ENCODE measurements around the gene EDN3.

The EDN3 gene

DNA sequence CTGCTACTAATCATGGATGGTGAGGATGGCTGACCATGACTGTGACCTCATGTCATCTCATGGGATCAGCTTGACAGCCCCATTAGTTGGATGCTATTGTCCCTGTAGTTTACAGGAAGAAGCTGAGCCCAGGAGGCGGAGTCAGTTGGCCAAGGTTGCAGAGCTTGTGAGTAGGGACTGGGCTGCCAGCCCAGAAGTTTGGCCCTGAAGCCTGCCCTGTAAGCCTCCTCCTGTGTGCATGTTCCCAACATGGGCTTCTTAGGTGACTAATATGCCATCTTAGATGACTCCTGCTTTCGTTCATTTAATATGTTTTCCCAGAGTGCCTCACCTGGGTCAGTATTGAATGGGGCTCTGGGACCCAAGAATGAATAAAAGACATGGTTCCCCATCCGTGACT lies 6.9 kb downstream of the EDN3 start:
- no peak for DNase-seq (ENCODE audit: low read depth in 1 of 2, low spot score in 1 of 2)

DNA sequence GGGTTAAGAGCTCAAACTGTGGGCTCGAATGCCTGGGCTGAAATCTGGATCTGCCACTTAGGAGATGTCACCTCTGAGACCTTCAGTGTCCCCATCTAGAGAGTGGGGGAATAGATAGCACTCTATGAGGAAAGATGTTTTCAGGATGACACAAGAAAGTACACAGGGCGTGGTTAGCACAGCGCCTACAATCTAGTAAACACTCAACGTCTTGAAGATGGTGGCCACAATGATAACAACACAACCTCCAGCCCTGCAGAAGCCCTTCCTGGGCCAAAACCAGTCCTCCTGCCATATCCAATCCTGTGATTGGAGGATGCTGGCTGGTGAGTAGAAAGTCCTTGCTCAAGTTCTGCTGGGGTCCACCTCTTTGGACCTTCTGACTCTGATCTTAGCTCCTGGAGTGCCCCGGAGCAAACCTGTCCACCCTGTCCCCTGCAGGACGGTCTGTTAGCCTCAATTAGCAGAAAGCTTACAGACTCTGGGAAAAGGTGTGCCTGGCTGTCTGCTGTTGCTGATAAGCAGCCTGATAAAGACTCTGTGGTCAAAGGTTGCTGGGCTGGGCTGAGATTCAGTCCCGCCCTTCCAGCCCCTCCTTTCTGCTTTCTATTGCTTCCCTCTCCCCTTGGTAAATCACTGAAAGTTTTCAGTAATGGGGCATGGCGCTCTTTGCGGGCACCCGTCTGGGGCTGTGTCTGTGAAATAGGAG lies 8.2 kb downstream of the EDN3 start:
- DNase-seq (ENCODE audit: low read depth in 1 of 2, low spot score in 1 of 2) = no peak

DNA sequence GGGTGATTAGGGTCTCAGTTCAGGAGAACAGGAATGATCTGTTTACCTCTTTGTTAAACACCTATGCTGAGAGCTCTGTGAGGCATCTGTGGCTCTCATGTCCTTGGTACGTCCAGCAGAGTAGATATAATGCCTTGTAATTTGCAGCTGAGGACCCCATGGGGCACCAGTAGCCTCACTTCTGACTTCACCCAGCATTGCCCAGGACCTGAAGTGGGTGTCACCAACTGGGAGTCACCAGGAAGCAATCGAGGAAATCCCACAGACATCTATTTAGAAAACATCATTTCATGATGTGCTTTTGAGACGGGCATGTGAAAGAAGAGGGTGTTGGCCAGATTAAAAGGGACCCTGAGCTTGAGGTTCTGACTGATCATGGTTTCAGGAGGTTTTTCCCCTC lies 8.8 kb downstream of the EDN3 start:
- no peak for DNase-seq (ENCODE audit: low read depth in 1 of 2, low spot score in 1 of 2)

DNA sequence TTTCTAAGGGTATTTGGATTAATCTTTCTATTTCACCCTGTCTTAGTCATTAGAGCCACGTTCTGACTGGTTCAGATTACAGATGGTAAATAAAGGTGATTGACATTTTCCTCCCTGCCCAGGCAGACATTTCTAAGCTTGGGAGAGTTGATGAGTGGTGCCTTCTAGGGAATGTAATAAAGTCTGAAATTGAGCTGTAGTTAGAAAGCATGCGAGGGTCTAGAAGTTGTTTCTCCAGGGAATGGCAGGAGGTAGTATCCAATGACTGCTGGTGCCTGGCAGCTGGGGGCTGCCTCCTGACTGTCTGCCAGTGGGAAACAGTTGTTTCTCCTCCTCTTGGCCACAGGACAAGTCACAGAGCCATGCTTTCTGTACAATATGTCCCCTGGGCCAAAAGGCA lies 14.6 kb downstream of the EDN3 start:
- no peak for DNase-seq (ENCODE audit: low read depth in 1 of 2, low spot score in 1 of 2)

DNA sequence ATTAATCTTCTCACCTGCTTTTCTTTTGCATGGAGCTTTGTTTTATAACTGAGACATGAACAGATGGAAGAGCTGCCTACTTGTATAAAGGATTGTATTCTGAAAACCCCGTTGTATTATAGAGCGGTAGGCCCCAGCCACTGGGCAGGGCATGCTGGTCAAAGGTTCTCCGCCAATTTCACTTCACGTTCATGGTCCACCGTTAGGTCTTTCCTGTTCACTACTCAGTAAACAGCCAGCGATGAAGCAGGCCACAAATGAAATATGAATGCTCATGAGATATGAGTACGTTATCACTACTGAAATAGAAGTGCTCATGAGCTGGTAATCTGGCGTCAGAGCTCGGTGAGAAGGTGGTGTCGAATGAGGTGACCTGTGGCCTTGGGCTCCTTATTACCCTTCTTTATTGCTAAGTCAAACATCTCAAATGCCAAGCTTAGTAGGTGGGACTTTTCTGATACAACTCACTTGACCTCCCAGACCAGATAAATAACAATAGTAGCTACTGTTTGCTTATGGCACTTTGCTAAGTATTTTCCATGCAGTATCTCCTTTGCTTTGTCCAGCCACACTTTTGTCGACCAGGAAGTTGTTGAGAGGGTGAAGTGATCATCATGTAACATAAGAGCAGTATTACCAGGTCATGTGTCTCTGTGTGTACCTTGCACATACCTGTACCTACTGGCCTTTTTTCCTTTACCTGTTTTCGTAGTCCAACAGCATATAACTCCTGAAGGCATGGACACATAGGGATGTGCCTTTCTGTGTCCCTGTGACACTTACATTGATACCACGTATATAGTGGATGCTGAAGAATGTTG lies 16.7 kb downstream of the EDN3 start:
- no peak for DNase-seq (ENCODE audit: low read depth in 1 of 2, low spot score in 1 of 2)

DNA sequence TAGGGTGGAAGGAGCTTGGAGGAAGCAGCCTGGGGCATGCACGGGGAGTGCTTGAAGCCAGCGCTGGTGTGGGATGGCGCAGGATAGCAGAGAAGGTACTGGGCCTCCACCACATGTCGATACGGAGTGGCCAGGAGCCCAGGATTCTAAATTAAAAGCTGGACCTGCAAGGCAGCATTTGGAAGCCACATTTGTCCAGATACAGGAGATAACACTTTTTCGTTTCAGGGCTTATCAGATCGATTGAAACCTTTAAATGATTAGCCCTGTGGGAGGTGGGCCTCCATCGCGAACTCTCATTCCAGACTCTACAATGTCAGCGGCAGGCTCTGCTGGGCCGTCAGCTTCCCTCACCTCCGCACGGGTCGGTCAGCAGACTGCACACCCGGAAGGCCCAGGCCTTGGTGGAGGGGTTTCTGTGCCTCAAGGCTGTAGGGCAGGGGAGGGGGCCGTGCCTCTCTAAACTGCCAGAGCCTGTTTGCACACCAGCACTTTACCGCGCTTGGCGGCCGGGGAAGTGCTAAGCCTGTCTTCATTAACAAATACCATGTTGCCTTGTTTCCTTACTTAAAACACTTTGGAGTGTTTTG lies 17.9 kb downstream of the EDN3 start:
- no peak for DNase-seq (ENCODE audit: low read depth in 1 of 2, low spot score in 1 of 2)

DNA sequence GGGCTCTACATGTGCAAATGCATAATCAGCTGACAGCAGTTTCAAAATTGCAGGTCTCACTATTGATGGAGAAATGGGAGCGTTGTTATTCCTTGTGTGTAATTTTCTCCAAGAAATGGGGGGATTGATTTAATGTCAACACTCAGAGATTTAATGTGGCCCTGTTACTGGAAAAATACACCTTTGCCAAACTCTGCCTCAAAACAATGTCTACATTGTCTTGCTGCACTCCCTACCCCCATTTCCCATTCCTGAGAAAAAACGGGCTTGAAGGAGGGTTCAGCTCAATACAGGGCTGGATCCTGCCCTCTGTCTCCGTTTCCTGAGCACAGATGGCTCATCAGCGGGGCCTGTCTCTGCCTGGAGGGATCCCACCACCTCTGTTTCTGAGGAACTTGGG lies 18.4 kb downstream of the EDN3 start:
- no peak for DNase-seq (ENCODE audit: low read depth in 1 of 2, low spot score in 1 of 2)

DNA sequence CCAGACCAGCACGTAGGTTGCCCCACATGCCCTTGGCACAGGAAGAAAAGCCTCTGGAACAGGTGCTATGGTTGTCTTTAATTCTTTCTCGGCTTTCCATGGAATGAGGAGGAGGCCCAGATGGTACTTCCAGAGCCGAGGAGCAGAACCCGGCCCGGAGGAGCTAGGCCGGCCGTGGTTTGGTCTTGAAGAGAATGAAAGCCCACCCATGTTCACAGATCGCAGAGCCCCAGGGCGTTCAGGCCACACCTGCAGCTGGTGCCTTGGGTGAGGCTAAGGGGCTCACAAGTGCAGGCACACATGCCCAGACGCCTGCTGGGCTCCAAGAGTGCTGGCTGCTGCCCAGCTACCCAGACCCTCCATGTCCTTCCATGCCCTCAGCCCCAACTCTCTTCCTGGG lies 20.0 kb downstream of the EDN3 start:
- DNase-seq (ENCODE audit: low read depth in 1 of 2, low spot score in 1 of 2) = no peak

DNA sequence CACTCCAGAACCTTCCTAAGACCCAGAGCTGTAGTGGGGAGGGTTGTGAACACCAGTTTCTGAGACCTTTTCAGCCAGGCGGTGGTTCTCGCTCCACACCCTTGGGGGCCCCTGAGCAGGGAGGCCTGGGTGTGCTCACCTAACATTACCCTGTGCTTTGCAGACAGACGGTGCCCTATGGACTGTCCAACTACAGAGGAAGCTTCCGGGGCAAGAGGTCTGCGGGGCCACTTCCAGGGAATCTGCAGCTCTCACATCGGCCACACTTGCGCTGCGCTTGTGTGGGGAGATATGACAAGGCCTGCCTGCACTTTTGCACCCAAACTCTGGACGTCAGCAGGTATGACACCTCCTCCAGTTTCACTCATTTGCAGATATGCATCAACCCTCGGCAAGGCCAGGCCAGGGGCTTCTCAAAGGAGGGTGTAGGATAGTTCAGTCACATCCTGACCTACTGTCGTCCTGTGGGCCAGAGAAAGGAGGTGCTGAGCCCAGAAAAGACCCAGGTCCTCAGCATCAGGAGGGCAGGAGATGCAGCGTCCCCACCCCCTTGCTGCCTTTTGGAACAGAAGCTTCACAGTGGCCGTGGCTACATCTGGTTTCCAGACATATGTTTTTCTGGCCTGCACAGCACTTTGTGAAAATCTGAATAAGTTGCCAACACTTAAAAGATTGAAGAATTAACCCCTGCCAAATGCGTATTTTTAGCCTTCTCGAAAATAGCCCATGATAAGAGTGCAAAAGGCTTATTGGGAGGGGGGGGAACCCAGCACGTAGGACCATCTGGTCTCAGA lies 20.6 kb downstream of the EDN3 start:
- DNase-seq (ENCODE audit: low read depth in 1 of 2, low spot score in 1 of 2) = no peak

DNA sequence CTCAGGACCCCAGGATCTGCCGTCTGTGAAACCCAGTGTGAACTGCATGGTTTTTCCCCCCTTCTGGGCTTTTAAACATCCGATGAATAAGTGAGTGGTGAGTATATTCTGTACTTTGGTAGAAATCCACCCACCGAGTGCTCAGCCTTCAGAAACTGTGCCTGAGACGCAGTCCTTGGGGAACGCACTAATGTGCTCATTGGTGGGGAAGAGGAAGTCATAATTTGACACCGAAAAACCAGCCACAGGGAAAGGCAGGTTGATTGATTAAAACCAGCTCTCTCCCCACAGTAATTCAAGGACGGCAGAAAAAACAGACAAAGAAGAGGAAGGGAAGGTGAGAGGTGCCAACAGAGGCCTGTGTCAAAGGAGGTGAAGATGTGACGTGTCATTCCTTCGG lies 21.7 kb downstream of the EDN3 start:
- no peak for DNase-seq (ENCODE audit: low read depth in 1 of 2, low spot score in 1 of 2)

DNA sequence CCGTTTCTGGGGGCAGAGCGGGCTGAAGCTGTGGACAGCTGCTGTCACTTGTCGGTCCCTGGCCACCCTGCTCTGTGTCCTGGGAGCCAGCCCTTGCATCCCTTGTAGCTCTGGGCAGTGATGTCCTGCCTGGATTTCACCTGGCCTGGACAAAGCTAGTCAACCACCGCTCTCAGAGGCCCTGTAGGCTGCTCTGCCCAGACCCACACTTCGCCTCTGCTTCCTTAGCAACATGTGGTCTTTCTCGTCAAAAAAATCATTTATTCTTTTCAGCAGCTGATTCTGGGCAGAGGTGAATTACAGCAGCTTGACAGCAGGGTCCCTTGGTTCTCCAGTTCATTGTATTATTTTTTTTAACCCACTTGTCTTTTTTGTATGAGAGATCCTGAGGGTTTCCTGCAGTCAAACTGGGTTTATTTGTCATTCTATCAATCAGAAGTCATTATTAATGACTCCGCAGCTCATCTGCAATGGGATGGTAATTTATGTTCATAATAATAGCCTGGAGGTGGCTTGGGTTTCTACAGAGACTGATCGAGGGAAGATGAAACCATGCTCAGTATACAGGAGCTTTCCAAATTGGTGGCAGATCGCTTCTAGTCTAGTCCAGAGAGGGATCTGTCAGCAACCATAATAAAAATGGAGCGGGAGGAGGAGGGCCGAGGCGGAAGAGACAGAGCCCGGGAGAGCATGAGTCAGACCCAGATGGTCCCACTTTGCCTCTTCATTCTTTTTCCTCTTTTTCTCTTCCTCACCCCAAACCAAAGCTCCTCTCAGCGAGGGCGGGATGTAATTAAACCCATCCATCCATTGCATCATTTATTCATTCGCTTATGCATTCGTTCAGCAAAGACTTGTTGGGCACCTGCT lies 22.4 kb downstream of the EDN3 start:
- DNase-seq (ENCODE audit: low read depth in 1 of 2, low spot score in 1 of 2) = no peak

DNA sequence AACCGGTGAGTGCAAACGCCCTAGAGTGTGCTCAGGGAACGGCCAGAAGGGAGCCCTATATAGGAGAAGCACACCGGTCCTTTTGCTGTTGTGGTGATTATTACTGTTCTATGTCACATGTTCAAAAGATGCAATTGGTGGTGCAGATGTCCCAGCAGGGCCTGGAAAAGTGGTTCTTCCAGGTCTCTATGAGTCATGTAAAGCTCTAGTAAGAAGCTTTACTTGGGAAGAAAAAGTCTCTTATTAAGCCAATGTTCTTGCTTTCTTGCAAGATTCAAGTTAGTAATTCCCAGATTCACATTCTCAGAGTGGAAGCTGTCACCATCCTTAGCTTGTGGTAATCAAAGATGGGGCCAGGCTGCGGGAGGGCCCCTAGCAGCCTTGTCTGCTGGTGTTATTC lies 23.3 kb downstream of the EDN3 start:
- no peak for DNase-seq (ENCODE audit: low read depth in 1 of 2, low spot score in 1 of 2)

DNA sequence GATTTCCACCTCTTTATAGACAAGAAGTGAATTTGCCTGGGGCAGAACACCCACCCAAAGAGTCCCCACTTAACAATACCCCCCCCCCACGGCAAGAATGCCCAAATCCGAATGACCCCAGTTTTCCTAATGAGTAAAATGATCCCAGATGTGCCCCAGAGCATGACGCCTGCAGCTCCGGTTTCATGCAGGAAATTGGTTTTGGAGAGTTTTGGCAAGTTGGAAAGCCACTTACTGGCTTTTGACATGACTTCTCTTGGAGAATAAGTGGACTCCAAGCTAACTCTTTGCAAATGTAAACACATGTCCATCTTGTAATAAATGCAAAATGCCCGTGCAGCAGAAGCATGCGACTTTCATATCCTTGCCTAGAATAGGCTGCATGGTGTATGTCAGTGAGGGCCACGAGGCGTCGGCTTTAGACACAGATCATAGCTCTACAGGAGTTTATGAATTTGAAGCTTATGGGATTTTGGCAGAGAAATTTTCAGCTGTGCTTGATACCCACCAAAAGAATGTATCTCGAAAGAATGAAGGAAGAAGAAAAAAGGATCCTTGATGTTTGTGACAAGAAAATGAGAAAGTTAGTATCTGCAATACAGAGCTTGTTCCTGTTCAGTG lies 24.2 kb downstream of the EDN3 start:
- DNase-seq (ENCODE audit: low read depth in 1 of 2, low spot score in 1 of 2) = no peak

DNA sequence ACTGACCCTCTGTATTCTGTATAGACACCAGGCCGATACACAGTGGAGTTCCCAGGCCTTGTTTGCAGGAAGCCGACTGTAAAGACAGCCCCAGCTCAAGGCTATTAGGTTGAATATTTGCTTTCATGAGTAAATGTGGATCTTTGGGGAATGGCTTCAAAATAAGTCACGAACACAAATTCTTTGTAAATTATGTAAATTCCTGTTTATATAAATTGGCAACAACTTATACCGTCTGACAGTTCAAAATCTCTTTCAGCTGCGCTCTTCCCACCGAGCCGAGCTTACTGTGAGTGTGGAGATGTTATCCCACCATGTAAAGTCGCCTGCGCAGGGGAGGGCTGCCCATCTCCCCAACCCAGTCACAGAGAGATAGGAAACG lies 24.7 kb downstream of the EDN3 start:
- no peak for DNase-seq (ENCODE audit: low read depth in 1 of 2, low spot score in 1 of 2)

DNA sequence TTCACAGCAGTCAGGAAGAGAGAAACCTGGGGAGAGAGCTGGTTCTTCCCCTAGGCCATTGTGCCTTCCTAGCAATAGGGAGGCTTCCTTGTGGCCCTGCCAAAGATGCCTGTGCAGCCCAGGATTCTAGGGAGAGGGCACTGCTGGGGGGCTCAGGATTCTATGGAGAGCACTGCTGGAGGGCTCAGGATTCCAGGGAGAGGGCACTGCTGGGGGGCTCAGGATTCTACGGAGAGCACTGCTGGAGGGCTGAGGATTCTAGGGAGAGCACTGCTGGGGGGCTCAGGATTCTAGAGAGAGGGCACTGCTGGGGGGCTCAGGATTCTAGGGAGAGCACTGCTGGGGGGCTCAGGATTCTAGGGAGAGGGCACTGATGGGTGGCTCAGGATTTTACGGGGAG lies 25.8 kb downstream of the EDN3 start:
- no peak for DNase-seq (ENCODE audit: low read depth in 1 of 2, low spot score in 1 of 2)

DNA sequence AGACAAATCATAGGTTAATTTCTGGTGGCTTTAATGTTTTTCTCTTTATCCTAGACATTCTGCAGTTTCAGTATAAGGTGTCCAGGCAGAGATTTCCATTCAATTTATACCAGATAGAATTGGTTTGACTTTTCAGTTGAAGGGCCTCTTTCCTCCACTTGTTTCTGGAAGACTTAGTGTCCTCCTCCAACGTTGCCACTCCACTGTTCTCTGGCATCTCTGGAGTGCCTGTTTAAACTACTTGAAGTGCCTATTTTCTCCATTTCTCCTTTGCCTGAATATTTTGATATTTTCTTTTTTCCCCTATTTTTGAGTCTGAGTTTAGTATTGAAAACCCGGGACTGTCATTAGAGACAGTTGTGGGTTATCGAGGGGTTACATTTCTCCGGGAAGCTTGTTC lies 27.7 kb downstream of the EDN3 start:
- DNase-seq (ENCODE audit: low read depth in 1 of 2, low spot score in 1 of 2) = no peak

DNA sequence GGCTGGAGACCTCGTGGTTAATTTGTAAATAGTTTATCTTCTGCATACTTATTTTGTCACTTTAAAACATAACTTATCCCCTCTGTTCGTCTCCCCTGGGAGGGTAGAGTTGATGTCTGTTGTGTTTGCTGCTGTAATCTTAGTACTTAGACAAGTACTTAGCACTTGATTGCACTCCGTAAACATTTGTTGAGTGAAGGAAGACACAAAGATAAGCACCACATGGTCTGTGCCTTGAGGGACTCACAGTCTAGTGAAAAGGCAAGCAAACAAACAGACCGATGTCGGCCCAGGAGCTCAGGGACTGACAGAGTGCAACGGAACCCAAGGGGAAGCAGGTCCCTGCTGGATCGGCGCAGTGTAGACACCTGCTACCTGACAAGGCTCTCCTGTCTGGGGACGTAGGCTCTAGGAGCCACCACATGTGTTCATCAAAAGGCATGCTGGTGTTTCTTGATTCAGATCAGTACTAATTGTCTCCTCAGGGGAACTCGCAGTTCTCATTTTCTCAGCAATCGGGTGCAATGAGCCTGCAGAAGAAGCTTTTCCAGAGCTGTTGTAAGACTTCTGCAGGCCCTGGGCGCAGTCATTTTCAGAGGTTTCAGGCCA lies 31.4 kb downstream of the EDN3 start:
- DNase-seq (ENCODE audit: low read depth in 1 of 2, low spot score in 1 of 2) = no peak

DNA sequence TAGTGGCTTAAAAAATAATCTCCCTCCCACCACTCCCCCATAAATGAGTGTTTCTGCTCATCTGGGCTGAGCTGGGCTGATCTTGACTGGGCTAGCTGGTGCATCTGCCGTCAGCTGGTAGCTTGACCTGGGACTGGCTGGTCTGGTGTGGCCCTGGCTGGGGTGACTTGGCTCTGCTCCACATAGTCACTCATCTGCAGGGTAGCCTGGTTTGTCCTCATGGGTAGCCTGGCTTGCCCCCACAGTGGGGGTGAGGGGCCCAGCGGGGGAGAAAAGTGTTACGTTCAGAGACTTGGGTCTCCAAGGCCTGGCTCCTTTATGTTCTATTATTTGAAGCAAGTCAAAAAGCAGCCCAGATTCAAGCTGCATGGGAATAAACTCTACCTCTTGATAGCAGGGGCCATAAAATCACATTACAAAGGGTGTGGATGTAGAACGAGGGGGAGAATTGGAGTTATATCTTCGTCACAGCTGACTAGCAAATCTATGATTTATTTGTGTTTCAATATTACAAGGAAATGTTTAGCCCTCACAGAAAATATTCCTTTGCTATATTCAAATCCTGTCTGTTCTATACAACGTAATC lies 32.9 kb downstream of the EDN3 start:
- DNase-seq (ENCODE audit: low read depth in 1 of 2, low spot score in 1 of 2) = no peak

DNA sequence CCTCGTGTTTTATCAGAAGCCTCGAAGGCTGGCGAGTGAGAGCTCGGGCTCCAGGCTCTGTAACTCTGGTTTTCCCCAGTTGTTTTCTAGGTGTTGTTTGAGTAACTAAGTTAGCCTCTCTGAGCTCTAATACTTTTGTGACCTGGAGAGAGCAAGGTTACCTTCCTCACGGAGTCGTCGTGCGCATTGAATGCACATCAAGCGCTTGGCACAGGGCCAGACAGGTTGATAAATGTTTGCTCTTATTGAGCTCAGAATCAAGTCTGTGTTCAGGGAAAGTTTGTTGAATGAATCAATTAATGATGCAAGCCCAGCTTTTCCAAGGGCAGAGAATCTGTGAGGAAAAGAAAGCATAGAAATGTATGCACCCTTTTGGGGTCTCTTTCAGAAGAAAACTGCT lies 33.5 kb downstream of the EDN3 start:
- DNase-seq (ENCODE audit: low read depth in 1 of 2, low spot score in 1 of 2) = no peak
